ENCODE data around the gene CFLAR. TPM values are rescaled to one million over a fixed set of nuclear protein-coding genes. Genes with fewer than 3 reads are reported as not detected.

CFLAR gene
- total RNA-seq, 1 donor from 2014 or later, result 47.5 TPM

GRCh38 chr2:201107624-201108023, 8.3 kb upstream of the CFLAR start:
- H3K27ac Mint-ChIP-seq (ENCODE audit: unreplicated experiment), result no peak overlapping the region
- H3K79me2 ChIP-seq (ENCODE audit: insufficient read depth, low read length), result no peaks in the 10 kb centered on the region
- no peaks in the 10 kb centered on the region for H3K9me3 Mint-ChIP-seq (ENCODE audit: unreplicated experiment)
- TF ChIP-seq CTCF (IDR thresholded peaks at IDR 0.05; ENCODE audit: insufficient read depth, low read depth, low read length) (no peak), EZH2 (IDR thresholded peaks at IDR 0.05; ENCODE audit: insufficient read depth, low read length) (no peak)
- H3K27ac ChIP-seq (ENCODE audit: low read depth, low read length), result no peak overlapping the region
- H3K4me1 ChIP-seq (ENCODE audit: insufficient read depth, low read length), result no peaks in the 10 kb centered on the region
- H3K9ac ChIP-seq (ENCODE audit: low read length), result no peak overlapping the region
- H3K27me3 Mint-ChIP-seq (ENCODE audit: low read depth, unreplicated experiment), result no peaks in the 10 kb centered on the region
- no peak overlapping the region for H3K4me2 ChIP-seq (ENCODE audit: low read length)
- no peak overlapping the region for H3K4me3 ChIP-seq (ENCODE audit: insufficient read depth, low read depth, low read length)
- H3K4me1 Mint-ChIP-seq (ENCODE audit: low read depth, unreplicated experiment), result no peaks in the 10 kb centered on the region
- no peaks in the 10 kb centered on the region for H3K36me3 Mint-ChIP-seq (ENCODE audit: low read depth, unreplicated experiment)
- H4K20me1 ChIP-seq (ENCODE audit: insufficient read depth, low read length), result no peaks in the 10 kb centered on the region
- H3K27me3 ChIP-seq (ENCODE audit: insufficient read depth, low read length), result no peaks in the 10 kb centered on the region
- no peaks in the 10 kb centered on the region for H3K36me3 ChIP-seq (ENCODE audit: insufficient read depth, low read length)
- no peaks in the 10 kb centered on the region for H3K9me3 ChIP-seq (ENCODE audit: insufficient read depth, low read depth, low read length)
- DNase-seq (ENCODE audit: low read depth) (no peak), FAIRE-seq (no peak)
- no peak overlapping the region for H2AFZ ChIP-seq (ENCODE audit: low read depth, low read length)
- H3K4me3 Mint-ChIP-seq (ENCODE audit: unreplicated experiment), result no peak overlapping the region

GRCh38 chr2:201108341-201108740, 7.6 kb upstream of the CFLAR start:
- Histone ChIP-seq H3K27ac (ENCODE audit: low read depth, low read length) (no peak overlapping the region), H2AFZ (ENCODE audit: low read depth, low read length) (no peak overlapping the region), H4K20me1 (ENCODE audit: insufficient read depth, low read length) (no peaks in the 10 kb centered on the region), H3K79me2 (ENCODE audit: insufficient read depth, low read length) (no peaks in the 10 kb centered on the region), H3K36me3 (ENCODE audit: insufficient read depth, low read length) (no peaks in the 10 kb centered on the region), H3K4me1 (ENCODE audit: insufficient read depth, low read length) (no peaks in the 10 kb centered on the region), H3K27me3 (ENCODE audit: insufficient read depth, low read length) (no peaks in the 10 kb centered on the region), H3K4me2 (ENCODE audit: low read length) (no peak overlapping the region), H3K9me3 (ENCODE audit: insufficient read depth, low read depth, low read length) (no peaks in the 10 kb centered on the region), H3K4me3 (ENCODE audit: insufficient read depth, low read depth, low read length) (no peak overlapping the region), H3K9ac (ENCODE audit: low read length) (no peak overlapping the region)
- Mint-ChIP-seq H3K9me3 (ENCODE audit: unreplicated experiment) (no peaks in the 10 kb centered on the region), H3K4me3 (ENCODE audit: unreplicated experiment) (no peak overlapping the region), H3K27ac (ENCODE audit: unreplicated experiment) (no peak overlapping the region), H3K4me1 (ENCODE audit: low read depth, unreplicated experiment) (no peaks in the 10 kb centered on the region), H3K27me3 (ENCODE audit: low read depth, unreplicated experiment) (no peaks in the 10 kb centered on the region), H3K36me3 (ENCODE audit: low read depth, unreplicated experiment) (no peaks in the 10 kb centered on the region)
- TF ChIP-seq EZH2 (IDR thresholded peaks at IDR 0.05; ENCODE audit: insufficient read depth, low read length) (no peak), CTCF (IDR thresholded peaks at IDR 0.05; ENCODE audit: insufficient read depth, low read depth, low read length) (no peak)
- DNase-seq (ENCODE audit: low read depth) (no peak), FAIRE-seq (no peak)

GRCh38 chr2:201109186-201109585, 6.8 kb upstream of the CFLAR start:
- Histone ChIP-seq H3K27ac (ENCODE audit: low read depth, low read length) (no peak overlapping the region), H4K20me1 (ENCODE audit: insufficient read depth, low read length) (no peaks in the 10 kb centered on the region), H3K27me3 (ENCODE audit: insufficient read depth, low read length) (no peaks in the 10 kb centered on the region), H3K4me3 (ENCODE audit: insufficient read depth, low read depth, low read length) (no peak overlapping the region), H3K36me3 (ENCODE audit: insufficient read depth, low read length) (no peaks in the 10 kb centered on the region), H2AFZ (ENCODE audit: low read depth, low read length) (no peak overlapping the region), H3K9ac (ENCODE audit: low read length) (no peak overlapping the region), H3K4me1 (ENCODE audit: insufficient read depth, low read length) (no peaks in the 10 kb centered on the region), H3K9me3 (ENCODE audit: insufficient read depth, low read depth, low read length) (no peaks in the 10 kb centered on the region), H3K4me2 (ENCODE audit: low read length) (no peak overlapping the region), H3K79me2 (ENCODE audit: insufficient read depth, low read length) (no peaks in the 10 kb centered on the region)
- Mint-ChIP-seq H3K9me3 (ENCODE audit: unreplicated experiment) (no peaks in the 10 kb centered on the region), H3K4me3 (ENCODE audit: unreplicated experiment) (no peak overlapping the region), H3K4me1 (ENCODE audit: low read depth, unreplicated experiment) (no peaks in the 10 kb centered on the region), H3K27me3 (ENCODE audit: low read depth, unreplicated experiment) (no peaks in the 10 kb centered on the region), H3K36me3 (ENCODE audit: low read depth, unreplicated experiment) (no peaks in the 10 kb centered on the region), H3K27ac (ENCODE audit: unreplicated experiment) (no peak overlapping the region)
- DNase-seq (ENCODE audit: low read depth), result no peak
- TF ChIP-seq EZH2 (IDR thresholded peaks at IDR 0.05; ENCODE audit: insufficient read depth, low read length) (no peak), CTCF (IDR thresholded peaks at IDR 0.05; ENCODE audit: insufficient read depth, low read depth, low read length) (no peak)
- FAIRE-seq, result no peak

All from astrocyte (in vitro differentiated cells and primary cell).